ENCODE results near the gene VTI1A.

DNA sequence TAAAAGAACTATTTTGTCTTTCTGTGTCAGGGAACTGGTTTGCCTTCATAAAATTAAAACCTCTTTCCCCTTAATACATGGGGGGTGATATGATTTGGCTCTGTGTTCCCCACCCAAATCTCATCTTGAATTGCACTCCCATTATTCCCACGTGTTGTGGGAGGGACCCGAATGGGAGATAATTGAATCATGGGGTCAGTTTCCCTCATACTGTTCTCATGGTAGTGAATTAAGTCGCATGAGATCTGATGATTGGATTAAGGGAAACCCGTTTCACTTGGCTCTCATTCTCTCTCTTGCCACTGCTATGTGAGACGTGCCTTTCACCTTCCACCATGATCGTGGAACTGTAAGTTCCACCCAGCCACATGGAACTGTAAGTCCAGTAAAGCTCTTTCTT is 142.1 kb downstream of the VTI1A start:
- TF ChIP-seq, protein P1, sequence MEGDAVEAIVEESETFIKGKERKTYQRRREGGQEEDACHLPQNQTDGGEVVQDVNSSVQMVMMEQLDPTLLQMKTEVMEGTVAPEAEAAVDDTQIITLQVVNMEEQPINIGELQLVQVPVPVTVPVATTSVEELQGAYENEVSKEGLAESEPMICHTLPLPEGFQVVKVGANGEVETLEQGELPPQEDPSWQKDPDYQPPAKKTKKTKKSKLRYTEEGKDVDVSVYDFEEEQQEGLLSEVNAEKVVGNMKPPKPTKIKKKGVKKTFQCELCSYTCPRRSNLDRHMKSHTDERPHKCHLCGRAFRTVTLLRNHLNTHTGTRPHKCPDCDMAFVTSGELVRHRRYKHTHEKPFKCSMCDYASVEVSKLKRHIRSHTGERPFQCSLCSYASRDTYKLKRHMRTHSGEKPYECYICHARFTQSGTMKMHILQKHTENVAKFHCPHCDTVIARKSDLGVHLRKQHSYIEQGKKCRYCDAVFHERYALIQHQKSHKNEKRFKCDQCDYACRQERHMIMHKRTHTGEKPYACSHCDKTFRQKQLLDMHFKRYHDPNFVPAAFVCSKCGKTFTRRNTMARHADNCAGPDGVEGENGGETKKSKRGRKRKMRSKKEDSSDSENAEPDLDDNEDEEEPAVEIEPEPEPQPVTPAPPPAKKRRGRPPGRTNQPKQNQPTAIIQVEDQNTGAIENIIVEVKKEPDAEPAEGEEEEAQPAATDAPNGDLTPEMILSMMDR (IDR thresholded peaks at IDR 0.05), result no peak
- no peak for TF ChIP-seq POLR2A (IDR thresholded peaks at IDR 0.05)

Data from adrenal gland (tissue), 5 donors.